HuH-7.5 (cell line): ENCODE results near the gene MAD1L1.

Experiments
- DNase-seq: peaks from one replicate; pipeline ENCODE4 v3.0.0; 2011; ENCODE audit warnings: low spot score

MAD1L1 gene

GRCh38 chr7:2134740-2135139 lies 98.0 kb downstream of the MAD1L1 start:
- DNase-seq: no peak

- DNase-seq: no peak
Observed at GRCh38 chr7:2132243-2132642, 100.5 kb downstream of the MAD1L1 start.

- no peak for DNase-seq
Observed at GRCh38 chr7:2131800-2132199, 100.9 kb downstream of the MAD1L1 start.

- no peak for DNase-seq
Observed at GRCh38 chr7:2131341-2131740, 101.4 kb downstream of the MAD1L1 start.

GRCh38 chr7:2130096-2130375 lies 102.7 kb downstream of the MAD1L1 start:
- no peak for DNase-seq

GRCh38 chr7:2129323-2130095 lies 103.2 kb downstream of the MAD1L1 start:
- DNase-seq: no peak

GRCh38 chr7:2128601-2129322 lies 104.0 kb downstream of the MAD1L1 start:
- no peak for DNase-seq

- no peak for DNase-seq
Observed at GRCh38 chr7:2126621-2127020, 106.1 kb downstream of the MAD1L1 start.

GRCh38 chr7:2125931-2126330 lies 106.8 kb downstream of the MAD1L1 start:
- DNase-seq: no peak

GRCh38 chr7:2124604-2125345 lies 108.0 kb downstream of the MAD1L1 start:
- no peak for DNase-seq

- DNase-seq: no peak
Observed at GRCh38 chr7:2123916-2124315, 108.8 kb downstream of the MAD1L1 start.

- DNase-seq: no peak
Observed at GRCh38 chr7:2123360-2123759, 109.4 kb downstream of the MAD1L1 start.

GRCh38 chr7:2122651-2123050 lies 110.1 kb downstream of the MAD1L1 start:
- DNase-seq: no peak

GRCh38 chr7:2120841-2121830 lies 111.6 kb downstream of the MAD1L1 start:
- DNase-seq: no peak

GRCh38 chr7:2120251-2120660 lies 112.5 kb downstream of the MAD1L1 start:
- no peak for DNase-seq

GRCh38 chr7:2118630-2119190 lies 114.0 kb downstream of the MAD1L1 start:
- no peak for DNase-seq

GRCh38 chr7:2118056-2118455 lies 114.7 kb downstream of the MAD1L1 start:
- DNase-seq: no peak

- no peak for DNase-seq
Observed at GRCh38 chr7:2117646-2118045, 115.1 kb downstream of the MAD1L1 start.

- DNase-seq: no peak
Observed at GRCh38 chr7:2116989-2117591, 115.7 kb downstream of the MAD1L1 start.

GRCh38 chr7:2116448-2116810 lies 116.3 kb downstream of the MAD1L1 start:
- DNase-seq: no peak

GRCh38 chr7:2115760-2116447 lies 116.8 kb downstream of the MAD1L1 start:
- DNase-seq: no peak
